Activated CD8-positive, alpha-beta memory T cell treated with anti-CD3 and anti-CD28 coated beads, Interleukin-2, amount 50 U/mL, for 1 hour (primary cell): ENCODE results near the gene PDLIM3.
"Not testable (repeated sequence)": the region's sequence is repeated elsewhere in the genome, so short reads cannot be mapped to it uniquely, and the experiment has no call there.

Source experiments
- DNase-seq: peaks from one replicate; pipeline ENCODE4 v3.0.0-alpha.2; 2020; ENCODE audit errors: extremely low read depth

The PDLIM3 gene

GRCh38 chr4:185552254-185552653 lies 16.9 kb upstream of the PDLIM3 start:
- DNase-seq: no peak

- DNase-seq: no peak
Observed at GRCh38 chr4:185550933-185551332, 15.6 kb upstream of the PDLIM3 start.

- DNase-seq: no peak
Observed at GRCh38 chr4:185549095-185549639, 13.9 kb upstream of the PDLIM3 start.

GRCh38 chr4:185548587-185548986 lies 13.3 kb upstream of the PDLIM3 start:
- DNase-seq: no peak

- no peak for DNase-seq
Observed at GRCh38 chr4:185546335-185546734, 11.0 kb upstream of the PDLIM3 start.

- no peak for DNase-seq
Observed at GRCh38 chr4:185542626-185543315, 7.5 kb upstream of the PDLIM3 start.

GRCh38 chr4:185541251-185541727 lies 6.0 kb upstream of the PDLIM3 start:
- no peak for DNase-seq

- DNase-seq: no peak
Observed at GRCh38 chr4:185540487-185541120, 5.3 kb upstream of the PDLIM3 start.

GRCh38 chr4:185540040-185540439 lies 4.7 kb upstream of the PDLIM3 start:
- DNase-seq: no peak

- DNase-seq: no peak
Observed at GRCh38 chr4:185538806-185539205, 3.5 kb upstream of the PDLIM3 start.

- no peak for DNase-seq
Observed at GRCh38 chr4:185536411-185536709, 1.1 kb upstream of the PDLIM3 start.

- DNase-seq: no peak
Observed at GRCh38 chr4:185535612-185536410, 504 bp upstream of the PDLIM3 start.

GRCh38 chr4:185534511-185534865 lies 819 bp downstream of the PDLIM3 start:
- DNase-seq: no peak

- no peak for DNase-seq
Observed at GRCh38 chr4:185532795-185533324, 2.4 kb downstream of the PDLIM3 start.

GRCh38 chr4:185532293-185532692 lies 3.0 kb downstream of the PDLIM3 start:
- no peak for DNase-seq

- DNase-seq: not testable (repeated sequence)
Observed at GRCh38 chr4:185531654-185532053, 3.7 kb downstream of the PDLIM3 start.

- DNase-seq: no peak
Observed at GRCh38 chr4:185529413-185529812, 5.9 kb downstream of the PDLIM3 start.

- DNase-seq: no peak
Observed at GRCh38 chr4:185524888-185525863, 10.1 kb downstream of the PDLIM3 start.

GRCh38 chr4:185523862-185524261 lies 11.4 kb downstream of the PDLIM3 start:
- DNase-seq: no peak

GRCh38 chr4:185522451-185522850 lies 12.9 kb downstream of the PDLIM3 start:
- no peak for DNase-seq

GRCh38 chr4:185520119-185520518 lies 15.2 kb downstream of the PDLIM3 start:
- DNase-seq: no peak
